ENCODE data around the gene FMNL2.

Gene FMNL2

DNA sequence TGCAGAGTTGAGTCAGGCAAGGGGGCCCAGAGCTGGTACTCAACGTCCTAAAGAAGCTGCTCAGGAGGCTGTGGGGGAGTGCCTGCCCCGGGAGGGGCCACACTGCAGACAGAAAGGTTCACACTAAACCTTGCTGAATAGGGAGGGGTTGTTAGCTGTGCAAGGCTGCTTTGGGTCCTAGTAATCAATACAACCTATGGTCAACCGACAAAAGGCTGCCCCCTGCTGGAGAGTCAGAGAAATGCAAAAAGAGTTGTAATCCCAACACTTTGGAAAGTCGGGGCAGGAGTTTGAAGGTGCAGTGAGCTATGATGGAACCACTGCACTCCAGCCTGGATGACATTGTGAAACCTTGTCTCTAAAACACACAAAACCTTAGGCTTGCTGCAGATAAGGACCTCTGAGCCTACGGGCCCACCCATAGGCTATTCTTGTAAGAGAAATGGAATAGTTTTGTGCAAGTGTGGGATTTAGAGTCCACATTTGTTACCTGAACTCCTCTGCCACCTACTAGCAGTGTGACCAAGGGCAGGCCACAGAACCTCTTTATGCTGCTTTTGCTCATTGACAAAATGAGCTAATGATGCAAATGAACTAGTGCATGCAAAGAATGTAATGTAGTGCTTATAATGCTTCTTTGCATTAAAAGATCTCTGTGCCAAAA lies 300.8 kb downstream of the FMNL2 start:
- peak; percentile 42 to 56 (median 52) for DNase-seq (ENCODE audit: low read depth in 4 of 4, low spot score in 1 of 4)

DNA sequence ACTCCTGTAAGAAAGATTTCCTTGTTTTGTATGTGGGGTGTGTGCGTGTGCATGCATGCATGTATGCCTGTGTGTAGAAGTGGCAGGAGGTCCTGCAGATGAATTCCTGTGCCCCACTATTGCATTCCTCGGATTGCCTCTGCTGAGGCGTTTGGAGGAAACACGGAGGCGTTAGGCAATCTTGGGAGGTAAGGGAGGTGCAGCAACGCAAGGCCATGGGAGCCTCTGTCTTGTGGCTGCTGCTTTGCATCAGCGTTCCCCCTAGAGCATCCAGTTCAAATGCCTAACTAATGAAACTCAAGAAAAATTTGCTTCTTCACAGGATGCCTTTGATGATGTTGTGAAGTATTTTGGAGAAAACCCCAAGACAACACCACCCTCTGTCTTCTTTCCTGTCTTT lies 302.3 kb downstream of the FMNL2 start:
- no peak for DNase-seq (ENCODE audit: low read depth in 4 of 4, low spot score in 1 of 4)

DNA sequence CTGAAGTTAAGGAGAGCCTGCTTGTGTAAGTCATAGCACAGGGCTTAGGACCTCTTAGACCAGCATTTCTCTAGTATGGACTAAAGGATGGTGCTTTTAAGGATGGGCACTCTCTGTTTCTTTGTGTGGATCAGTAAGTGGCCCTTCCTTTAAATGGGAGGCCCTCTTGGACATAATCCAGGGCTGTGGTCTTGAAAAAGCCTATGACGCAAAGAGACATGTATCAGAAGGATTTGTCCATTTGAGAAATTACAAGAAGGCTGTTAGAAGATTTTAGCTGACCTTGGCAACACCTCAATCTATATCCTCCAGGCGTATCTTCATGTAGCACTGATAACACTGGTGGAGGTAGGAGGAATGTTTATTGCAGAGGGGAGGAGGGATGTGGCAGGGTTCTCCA lies 303.1 kb downstream of the FMNL2 start:
- no peak for DNase-seq (ENCODE audit: low read depth in 4 of 4, low spot score in 1 of 4)

DNA sequence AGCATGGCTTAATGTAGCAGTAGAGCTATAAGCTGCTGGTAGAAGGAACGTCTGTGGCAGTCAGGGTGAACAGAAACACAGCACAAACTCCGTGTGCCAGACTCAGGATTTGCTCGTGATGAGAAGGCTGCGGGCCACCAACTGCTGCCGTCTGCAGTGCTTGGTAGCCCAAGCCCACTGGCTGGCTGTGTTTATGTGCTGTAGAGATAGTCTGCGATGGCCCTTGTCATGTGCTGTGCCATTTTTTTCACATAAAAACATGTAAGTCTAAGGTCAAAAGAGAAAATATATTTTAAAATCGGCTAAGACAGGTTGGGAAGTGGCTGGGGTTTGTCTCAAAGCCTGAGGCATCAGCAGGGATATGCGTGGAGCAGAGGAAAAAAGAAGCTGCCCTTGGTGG lies 303.6 kb downstream of the FMNL2 start:
- DNase-seq (ENCODE audit: low read depth in 4 of 4, low spot score in 1 of 4) = no peak

DNA sequence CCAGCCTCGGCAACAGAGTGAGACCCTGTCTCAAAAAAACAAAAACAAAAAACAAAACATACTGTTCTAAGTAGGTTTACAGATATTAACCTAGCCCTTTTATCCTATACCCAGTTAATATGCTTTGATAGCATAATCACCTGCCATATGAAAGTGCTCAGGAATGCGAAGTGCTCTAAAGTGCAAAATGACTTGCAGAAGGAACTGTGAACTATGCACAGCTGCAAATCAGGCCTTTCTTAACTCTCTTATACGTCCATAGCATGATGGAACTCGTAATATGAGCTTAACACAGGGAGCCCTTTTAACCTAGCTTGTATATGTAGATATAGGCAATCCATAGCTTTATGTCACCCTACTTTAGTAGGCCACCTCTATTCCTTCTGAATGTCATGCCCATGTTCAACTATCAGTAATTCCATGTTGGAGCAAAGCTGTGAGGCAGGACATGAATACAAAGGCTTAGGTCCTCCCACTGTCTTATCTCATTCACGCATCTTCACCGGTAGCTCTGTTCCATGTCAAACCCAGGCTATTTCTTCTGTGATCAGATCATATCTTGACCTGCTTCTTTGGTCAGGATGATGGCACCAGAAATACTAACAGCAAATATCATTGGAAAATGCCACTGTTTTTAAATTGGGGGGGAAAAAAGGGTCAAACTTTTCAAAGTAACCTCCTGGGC lies 309.4 kb downstream of the FMNL2 start:
- no peak for DNase-seq (ENCODE audit: low read depth in 4 of 4, low spot score in 1 of 4)

DNA sequence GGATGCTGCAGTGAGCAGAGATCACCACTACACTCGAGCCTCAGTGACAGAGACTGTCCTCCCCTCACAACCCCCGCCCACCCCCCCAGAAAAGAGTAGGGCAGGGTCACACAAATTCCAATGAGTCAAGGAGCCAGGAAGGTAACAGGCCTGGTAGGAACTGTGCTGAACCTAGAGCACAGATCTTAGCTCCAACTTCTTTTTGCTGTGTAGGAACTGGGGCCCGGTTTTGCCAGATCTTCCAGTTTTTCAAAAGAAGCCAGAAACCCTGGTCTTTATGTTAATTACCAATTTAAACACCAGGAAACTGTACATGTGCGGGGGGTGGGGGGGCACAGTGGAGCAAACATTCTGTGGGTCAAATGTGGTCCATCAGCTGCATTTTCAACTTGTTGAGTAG lies 311.3 kb downstream of the FMNL2 start:
- no peak for DNase-seq (ENCODE audit: low read depth in 4 of 4, low spot score in 1 of 4)

DNA sequence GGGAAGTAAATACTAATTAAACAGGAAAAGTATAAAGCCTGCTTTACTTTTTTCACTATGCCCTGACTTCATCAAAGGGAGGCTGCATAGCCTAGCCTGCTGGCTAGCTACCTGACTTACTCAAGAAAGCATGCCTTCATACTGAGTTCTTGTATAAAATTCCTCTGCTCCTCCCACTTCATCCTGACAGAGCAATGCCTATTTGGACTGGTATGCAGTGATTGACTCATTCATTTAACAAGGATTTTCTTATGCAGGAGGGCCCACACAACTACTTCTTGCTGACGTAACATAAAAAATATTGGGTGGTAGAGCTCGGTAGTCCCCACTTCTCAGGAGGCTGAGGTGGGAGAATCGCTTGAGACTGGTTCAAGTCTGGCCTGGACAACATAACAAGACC lies 311.8 kb downstream of the FMNL2 start:
- no peak for DNase-seq (ENCODE audit: low read depth in 4 of 4, low spot score in 1 of 4)

DNA sequence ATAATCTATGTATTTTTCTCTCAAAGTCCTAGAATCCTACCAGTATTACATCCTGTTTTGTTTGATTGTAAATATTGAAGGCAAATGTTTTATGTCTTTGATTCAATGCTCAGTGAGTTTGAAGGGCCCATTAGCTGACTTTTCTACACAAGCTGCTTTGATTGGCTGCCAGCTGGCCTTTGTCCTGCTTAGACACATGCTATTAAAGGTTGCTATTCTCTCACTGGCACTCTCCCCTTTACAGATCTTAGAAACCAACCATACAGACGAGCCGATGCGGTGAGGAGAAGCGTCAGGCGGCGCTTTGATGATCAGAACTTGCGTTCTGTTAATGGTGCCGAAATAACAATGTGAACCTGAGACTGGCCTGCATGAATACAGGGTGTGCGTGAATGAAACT lies 312.6 kb downstream of the FMNL2 start:
- no peak for DNase-seq (ENCODE audit: low read depth in 4 of 4, low spot score in 1 of 4)

DNA sequence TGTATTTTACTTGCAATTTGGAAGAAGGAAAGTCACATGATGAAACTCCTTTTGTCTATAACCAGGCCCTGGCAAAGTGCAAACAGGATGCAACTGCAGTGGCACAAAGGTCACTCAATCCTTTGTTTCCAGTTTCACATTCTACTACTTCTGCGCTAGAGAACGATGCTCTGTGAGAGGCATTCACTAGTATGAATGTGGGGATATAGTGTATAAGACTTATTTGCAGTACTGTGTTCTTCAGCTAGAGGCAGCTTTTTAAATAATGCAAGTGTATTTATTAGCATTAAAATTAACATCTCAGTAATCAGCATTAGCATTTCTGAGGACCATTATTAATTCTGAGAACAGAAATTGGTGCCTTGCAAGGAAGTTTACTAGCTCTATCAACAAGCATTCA lies 313.4 kb downstream of the FMNL2 start:
- DNase-seq (ENCODE audit: low read depth in 4 of 4, low spot score in 1 of 4) = no peak

DNA sequence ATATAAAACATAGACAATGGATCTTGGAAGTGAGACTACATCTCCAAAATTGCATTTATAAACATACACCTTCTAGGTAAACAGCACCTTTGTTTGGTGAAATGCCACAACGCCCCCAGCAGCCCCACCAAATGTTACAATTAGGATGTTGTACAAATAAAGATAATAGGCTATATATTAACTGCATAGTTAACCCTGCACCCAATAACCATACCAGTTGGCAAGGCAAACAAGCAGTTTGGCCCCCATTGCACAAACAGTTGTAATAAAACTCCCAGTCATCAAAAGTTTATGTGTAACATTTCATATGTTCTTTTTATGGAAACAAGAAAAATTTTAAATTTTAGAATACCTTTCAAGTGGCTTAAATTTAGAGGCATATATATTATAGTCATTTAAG lies 315.0 kb downstream of the FMNL2 start:
- DNase-seq (ENCODE audit: low read depth in 4 of 4, low spot score in 1 of 4) = no peak

DNA sequence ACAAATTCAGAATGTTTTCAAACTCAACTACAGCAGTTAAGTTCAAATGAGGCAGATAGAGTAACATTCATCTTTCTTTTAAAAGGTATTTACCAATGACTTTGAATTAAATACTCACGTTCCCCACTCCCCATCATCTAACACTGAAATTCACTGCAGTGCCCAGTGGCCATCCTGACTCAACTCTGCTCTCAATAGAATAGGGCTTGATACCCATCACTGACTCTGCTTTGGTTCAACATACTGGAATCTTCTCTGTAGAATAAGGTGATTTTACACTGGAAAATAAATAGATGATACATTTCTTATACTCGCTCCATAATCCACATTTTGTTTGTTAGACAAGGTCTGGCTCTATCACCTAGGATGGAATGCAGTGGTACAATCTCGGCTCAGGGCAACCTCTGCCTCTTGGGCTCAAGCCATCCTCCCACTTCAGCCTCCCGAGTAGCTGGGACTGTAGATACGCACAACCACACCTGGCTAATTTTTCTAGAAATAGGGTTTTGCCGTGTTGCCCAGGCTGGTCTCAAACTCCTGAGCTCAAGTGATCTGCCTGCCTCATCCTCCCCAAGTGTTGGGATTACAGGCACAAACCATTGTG lies 315.9 kb downstream of the FMNL2 start:
- DNase-seq (ENCODE audit: low read depth in 4 of 4, low spot score in 1 of 4) = no peak

DNA sequence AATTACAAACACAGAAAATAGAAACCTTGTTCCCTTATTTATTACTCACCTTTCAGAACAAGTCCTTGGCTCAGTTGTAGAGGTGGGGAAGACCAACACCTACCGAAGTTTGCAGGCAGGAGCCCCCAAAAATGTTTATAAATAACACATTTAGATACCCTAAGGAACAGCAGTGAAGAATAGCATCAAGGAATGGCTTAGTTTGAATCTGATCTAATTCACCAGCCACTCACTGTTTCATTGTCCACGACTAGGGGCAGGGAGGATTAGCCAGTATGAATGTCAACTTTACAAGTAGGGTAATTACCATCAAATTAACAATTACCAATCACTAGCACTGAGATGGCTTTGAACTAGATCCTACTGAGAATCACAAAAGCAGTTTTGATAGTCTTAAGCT lies 316.9 kb downstream of the FMNL2 start:
- no peak for DNase-seq (ENCODE audit: low read depth in 4 of 4, low spot score in 1 of 4)

DNA sequence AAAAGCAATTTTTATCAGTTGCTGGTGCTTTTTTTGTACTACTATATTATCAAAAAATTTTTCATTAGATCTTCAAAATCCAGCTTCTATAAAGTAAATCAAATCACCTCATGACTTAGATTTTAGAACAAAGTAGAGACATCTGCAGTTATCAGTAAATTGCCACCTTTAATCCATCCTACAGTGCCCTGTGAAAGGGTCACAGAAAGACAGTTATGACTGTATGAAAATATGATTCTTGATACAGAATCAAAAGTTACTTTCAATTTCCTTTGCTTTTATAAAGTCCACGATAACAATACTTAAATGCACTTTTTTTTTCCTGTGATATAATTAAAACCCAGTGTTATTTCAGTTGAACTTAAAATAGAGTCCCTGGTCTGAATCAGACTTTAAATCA lies 320.9 kb downstream of the FMNL2 start:
- no peak for DNase-seq (ENCODE audit: low read depth in 4 of 4, low spot score in 1 of 4)

DNA sequence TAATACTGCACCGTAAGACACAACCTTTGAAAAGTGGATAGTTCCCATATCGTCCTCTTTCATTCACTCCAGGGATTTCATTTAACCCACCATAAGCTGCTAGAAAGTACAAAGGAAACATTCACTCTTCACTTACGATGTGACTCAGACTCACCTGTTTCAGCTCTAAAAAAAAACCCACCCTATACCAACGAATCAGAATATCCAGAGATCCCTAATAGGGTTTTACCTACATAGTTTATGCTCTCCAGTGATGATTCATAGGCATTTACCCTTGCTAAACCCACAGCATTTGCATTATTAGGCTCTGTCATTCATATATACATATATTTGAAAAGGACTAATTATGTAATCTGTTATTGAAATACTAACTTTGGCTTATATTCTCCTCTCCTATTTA lies 322.1 kb downstream of the FMNL2 start:
- DNase-seq (ENCODE audit: low read depth in 4 of 4, low spot score in 1 of 4) = no peak

DNA sequence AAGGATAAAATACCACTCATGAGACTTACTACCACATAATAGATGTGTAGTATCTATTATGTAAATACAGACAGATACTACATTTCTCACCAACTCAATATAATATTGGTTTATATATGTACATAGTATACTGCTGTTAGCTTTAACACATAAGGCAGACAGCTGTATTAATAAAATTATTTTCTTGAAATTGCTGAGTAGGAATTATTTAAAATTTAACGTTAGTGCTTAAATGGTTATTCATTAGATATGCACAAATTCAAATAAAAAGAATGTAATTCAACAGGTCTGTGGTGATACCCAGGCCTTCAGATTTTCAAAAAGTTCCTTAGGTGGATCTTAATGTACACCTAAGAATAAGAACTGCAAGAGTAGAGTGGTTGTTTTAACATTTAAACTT lies 323.2 kb downstream of the FMNL2 start:
- DNase-seq (ENCODE audit: low read depth in 4 of 4, low spot score in 1 of 4) = no peak

DNA sequence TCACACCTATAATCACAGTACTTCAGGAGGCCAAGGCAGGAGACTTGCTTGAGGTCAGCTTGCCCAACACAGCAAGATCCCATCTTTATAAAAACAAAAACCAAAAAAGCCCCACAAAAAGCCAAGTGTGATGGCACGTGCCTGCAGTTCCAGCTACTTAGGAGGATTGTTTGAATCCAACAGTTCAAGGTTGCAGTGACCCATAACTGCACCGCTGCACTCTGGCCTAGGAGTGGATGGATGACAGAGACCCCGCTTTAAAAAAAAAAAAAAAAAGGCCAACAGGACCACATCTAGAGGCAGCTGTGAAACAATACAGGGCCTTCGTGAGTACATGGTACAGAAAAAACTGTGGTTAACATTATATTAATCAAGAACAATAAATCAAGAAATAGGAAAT lies 326.1 kb downstream of the FMNL2 start:
- DNase-seq (ENCODE audit: low read depth in 4 of 4, low spot score in 1 of 4) = no peak

DNA sequence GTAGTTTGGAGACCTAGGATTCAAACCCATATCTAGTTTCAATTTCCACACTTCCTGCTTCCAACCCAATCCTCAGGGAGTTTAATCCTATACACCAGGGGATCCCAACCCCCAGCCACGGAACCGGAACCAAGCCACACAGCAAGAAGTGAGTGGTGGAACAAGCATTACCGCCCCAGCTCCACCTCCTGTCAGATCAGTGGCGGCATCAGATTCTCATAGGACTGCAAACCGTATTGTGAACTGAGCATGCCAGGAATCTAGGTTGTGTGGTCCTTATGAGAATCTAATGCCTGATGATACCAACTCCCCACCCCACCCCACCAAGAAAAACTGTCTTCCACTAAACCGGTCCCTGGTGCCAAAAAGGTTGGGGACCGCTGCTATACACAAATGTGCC lies 329.8 kb downstream of the FMNL2 start:
- no peak for DNase-seq (ENCODE audit: low read depth in 4 of 4, low spot score in 1 of 4)

DNA sequence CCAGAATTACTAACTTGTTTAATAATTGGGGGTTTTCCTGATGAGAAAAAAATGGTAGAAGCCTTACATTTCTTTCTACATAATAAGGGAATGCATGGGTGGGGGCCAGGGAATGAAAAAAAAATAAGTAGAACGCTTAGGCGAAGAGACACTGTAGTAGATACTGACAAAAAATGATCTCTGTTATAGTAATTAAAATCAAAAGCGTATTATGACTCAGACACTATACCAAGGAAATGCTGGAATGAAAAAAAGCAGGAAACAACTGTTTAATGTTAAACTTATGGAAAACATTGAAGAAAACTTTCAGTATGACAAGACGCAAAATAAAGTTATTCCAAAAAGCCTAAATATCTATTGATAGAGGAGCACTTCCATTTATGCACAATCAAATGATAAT lies 339.4 kb downstream of the FMNL2 start:
- no peak for DNase-seq (ENCODE audit: low read depth in 4 of 4, low spot score in 1 of 4)

DNA sequence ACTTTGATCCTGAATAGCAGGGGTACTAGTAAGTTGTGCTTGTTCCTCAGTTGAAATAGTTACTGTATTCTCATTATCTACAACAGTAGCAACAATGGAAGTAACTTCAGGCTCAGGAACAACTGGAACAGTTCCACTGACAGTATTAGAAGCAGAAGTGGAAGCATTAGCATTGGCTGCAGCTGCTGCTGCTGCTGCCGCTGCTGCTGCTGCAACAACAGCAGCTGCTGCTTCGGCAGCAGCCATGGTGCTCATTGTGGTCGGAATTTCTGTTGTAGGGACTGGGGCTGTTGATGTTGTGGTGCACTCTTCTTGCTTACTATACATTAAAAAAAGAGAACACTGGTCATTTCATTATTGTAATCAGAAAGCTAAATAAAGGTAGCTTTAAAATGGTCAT lies 341.5 kb downstream of the FMNL2 start:
- DNase-seq (ENCODE audit: low read depth in 4 of 4, low spot score in 1 of 4) = no peak

DNA sequence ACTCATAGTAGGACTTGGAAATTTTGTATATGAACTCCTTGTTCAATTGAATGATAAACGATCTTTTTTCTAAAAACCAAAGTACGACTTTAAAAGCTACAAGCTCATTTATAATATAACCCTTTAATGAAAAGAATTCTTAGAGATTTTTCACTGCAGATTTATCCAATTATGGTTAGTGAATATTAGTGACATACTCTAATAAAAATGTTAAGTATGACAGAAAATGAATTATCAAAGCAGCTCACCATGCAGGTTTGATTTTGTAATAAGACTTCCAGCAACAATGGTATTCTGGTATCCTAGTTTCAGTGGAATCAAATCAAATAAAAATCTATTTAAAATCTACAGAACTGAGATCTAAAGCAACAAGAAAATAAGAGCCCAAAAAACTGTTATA lies 343.8 kb downstream of the FMNL2 start:
- DNase-seq (ENCODE audit: low read depth in 4 of 4, low spot score in 1 of 4) = no peak

DNA sequence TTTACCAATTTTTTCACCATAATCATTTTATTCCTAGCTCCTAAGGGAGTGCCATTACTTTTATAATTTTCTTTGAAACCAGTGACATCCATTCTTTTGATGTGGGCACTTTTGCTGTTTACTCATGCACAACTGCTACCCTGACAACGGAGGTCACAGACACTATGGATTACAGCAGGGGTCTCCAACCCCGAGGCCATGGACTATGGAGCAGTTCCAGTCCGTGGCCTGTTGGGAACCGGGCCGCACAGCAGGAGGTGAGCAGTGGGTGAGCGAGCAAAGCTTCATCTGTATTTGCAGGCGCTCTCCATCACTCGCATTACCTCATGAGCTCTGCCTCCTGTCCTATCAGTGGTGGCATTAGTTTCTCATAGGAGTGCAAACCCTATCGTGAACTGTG lies 347.7 kb downstream of the FMNL2 start:
- no peak for DNase-seq (ENCODE audit: low read depth in 4 of 4, low spot score in 1 of 4)

DNA sequence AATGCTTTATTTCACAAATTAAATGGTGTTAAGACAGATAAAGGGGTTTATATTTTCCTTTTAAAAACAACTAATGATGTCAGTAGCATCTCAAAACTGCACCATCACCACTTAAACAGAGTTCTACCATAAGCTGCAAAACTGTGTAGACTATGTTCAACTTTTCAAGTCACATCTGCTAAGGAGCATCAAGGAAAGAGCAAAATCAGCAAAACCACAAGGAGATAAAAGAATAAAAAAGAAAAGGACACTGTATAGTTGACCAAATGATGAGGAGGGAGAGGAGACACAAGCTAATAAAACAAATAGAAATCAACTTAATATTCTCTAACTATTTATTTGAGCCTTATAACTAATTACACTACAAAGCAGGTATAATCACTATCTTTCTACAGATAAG lies 348.4 kb downstream of the FMNL2 start:
- DNase-seq (ENCODE audit: low read depth in 4 of 4, low spot score in 1 of 4) = no peak

DNA sequence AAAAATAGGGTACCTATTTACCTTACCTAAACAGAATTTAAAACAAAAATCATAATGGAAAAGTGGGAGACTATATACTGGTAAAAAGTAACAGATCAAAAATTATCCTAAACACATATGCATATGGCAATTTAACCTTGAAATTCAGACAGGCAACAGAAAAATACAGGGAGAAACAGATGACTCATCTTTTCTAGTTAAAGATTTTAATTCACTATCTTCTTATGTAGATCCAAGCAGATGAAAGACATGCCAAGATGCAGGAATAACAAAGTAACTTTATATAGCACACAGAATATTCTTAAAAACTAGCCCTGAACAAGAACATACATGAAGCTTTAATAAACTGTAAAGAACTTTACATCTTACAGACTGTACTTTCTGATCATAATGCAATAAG lies 351.3 kb downstream of the FMNL2 start:
- DNase-seq (ENCODE audit: low read depth in 4 of 4, low spot score in 1 of 4) = no peak

All from stimulated activated CD4-positive, alpha-beta T cell treated with anti-CD3 and anti-CD28 coated beads, Interleukin-1b, Interleukin-23, amount 100 ng/mL, for 24 hours (primary cell).